ENCODE data around the gene RHOJ.

GRCh38 chr14:63342371-63342770 lies 138.1 kb downstream of the RHOJ start:
- TF ChIP-seq EZH2phosphoT487 (IDR thresholded peaks at IDR 0.05; ENCODE audit: borderline replicate concordance) (no peak), POLR2A (IDR thresholded peaks at IDR 0.05; ENCODE audit: borderline replicate concordance, extremely low read depth, insufficient read depth, insufficient read length) (no peak), POLR2AphosphoS5 (IDR thresholded peaks at IDR 0.05; ENCODE audit: low read depth, low read length) (no peak), REST (IDR thresholded peaks at IDR 0.05; ENCODE audit: low read depth) (no peak), EGR1 (IDR thresholded peaks at IDR 0.05; ENCODE audit: low read depth) (no peak), CTCF (IDR thresholded peaks at IDR 0.05 in 2 of 3, conservative IDR thresholded peaks at IDR 0.05 in 1 of 3; ENCODE audit: borderline replicate concordance in 1 of 3, insufficient read depth in 1 of 3, low read depth in 2 of 3, low read length in 2 of 3) (no peak), JUND (IDR thresholded peaks at IDR 0.05) (no peak)
